GM18505 (cell line): ENCODE measurements around the gene SPANXN1.
"Not testable (repeated sequence)": the region's sequence is repeated elsewhere in the genome, so short reads cannot be mapped to it uniquely, and the experiment has no call there.

Experiments
- ATAC-seq: cut with Tn5 transposase; IDR thresholded peaks from one replicate; pipeline ENCODE4 v1.9.1; 2021; ENCODE audit not compliant: unreplicated experiment
- POLR2A ChIP-seq: IDR thresholded peaks from 4 replicates; pipeline ENCODE4 v1.6.1; 2011; ENCODE audit warnings: borderline replicate concordance; ENCODE audit not compliant: insufficient read depth, insufficient read length; ENCODE audit errors: extremely low read depth

Gene SPANXN1

DNA sequence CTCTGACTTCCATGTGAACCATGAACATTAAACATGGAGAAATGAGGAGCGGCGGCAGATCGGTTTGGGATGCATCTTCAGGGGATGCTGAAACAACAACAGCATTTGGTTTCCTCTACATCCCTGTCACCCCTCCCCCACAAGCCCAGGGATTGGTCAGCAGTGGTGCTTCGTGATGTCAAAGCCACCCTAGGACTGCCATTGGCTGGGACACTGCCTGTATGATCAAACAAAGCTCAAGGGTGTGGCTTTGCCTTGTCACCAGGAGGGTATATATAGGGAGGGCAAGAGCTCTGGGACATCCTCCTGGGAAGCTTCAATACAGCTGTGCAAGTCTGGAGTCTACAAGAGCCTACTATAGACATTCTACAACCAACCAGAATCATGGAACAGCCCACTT is at the start of gene SPANXN1:
Gene SPANXN1, plus strand, starts transcription at position 301 of the 400 bp plus-strand sequence. Its CDS starts 84 bp downstream, at position 385.
- not testable (repeated sequence) for ATAC-seq

DNA sequence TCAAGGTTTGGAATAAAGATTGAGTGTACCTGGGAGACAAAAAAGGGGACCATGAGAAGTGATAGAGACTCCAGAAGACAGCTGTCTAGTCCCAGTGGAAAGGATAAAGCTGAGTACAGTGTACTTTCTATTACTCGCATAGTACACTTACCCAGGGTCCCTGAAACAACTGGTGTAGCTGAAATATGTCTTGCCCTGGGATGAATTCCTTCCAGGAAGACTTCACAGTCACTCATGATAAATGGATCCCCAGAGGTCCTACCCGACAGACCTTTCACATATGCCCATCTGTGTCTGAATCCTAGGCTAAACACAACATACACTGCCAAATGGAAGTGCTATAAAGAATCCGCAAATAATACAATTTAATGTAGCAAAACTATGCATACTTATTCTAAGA is 48.2 kb upstream of the SPANXN1 start:
- no peak for ATAC-seq
- no peak for TF ChIP-seq POLR2A

- no peak for TF ChIP-seq POLR2A
- ATAC-seq: no peak
Measured at GRCh38 chrX:145213504-145213903, 33.8 kb upstream of the SPANXN1 start.

DNA sequence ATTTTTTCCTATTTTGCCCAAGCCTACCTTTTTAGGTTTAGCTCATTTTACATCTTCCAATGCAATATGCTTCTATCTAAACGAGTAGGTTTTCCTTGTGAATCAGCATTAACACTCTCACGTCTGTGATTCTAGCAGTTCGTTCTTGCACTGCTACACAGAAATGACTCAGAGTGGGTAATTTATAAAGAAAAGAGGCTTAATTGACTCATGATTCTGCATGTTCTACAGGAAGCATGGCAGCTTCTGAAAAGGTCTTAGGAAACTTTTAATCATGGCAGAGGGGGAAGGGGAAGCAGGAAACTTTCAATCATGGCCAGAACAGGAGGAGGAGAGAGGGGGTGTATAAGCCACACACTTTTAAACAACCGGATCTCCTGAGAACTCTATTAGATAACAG is 44.9 kb downstream of the SPANXN1 start:
- TF ChIP-seq POLR2A: no peak
- no peak for ATAC-seq
